Kidney capillary endothelial cell (primary cell): ENCODE results near the gene DYNLT2B.
"Not testable (repeated sequence)": the region's sequence is repeated elsewhere in the genome, so short reads cannot be mapped to it uniquely, and the experiment has no call there.

ENCODE experiments used
- DNase-seq: peaks from one replicate; pipeline ENCODE4 v3.0.0-alpha.2; 2018; ENCODE audit warnings: low spot score

DYNLT2B gene

DNA sequence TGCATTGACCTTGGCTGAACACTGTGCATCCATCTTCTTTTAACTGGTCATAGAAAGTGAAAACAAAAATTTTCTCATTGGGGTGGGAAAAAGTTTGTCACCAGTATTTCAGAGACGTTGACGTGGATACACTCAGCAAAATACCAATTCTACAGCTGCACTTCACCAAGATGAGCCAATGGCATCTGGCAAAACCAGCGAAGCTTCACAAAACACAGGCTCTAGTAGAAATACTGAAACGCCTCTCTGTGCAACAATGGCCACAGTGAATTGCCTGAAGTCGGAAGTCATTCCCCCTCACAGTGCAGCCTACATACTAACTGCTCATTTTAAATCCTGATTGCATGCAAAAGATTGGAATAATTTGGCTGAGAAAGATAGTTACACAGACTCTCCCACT lies 47.5 kb downstream of the DYNLT2B start:
- no peak for DNase-seq

DNA sequence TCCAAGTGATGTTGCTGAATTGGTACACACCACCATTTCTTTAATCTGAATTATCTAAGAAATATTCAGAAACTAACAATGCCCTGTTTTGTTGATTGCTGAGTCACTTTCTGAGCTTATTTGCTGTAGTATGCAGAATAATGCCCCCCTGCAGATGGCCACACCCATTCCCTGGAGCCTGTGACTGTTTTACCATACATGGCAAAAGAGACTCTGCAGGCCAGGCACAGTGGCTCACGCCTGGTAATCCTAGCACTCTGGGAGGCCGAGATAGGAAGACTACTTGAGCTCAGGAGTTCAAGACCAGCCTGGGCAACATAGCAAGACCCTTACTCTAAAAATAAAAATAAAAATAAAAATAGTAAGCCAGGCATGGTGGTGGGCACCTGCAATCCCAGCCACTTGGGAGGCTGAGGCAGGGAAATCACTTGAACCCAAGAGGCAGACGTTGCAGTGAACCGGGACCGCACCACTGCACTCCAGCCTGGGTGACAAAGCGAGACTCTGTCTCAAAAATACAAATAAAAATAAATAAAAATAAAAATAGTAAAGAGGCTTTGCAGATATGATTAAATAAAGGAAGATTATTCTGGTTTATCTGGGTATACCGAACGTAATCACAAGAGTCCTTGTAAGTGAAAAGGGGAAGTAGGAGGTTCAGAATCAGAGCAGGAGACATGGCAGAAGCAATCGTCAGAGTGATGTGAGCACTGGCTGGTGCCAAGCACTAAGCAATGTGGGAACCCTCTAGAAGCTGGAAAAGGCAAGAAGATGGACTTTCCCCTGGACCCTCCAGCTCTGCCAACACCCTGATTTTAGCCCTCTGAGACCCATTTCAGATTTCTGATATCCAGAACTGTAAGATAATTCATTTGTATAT lies 49.5 kb downstream of the DYNLT2B start:
- DNase-seq = peak; percentile 19

DNA sequence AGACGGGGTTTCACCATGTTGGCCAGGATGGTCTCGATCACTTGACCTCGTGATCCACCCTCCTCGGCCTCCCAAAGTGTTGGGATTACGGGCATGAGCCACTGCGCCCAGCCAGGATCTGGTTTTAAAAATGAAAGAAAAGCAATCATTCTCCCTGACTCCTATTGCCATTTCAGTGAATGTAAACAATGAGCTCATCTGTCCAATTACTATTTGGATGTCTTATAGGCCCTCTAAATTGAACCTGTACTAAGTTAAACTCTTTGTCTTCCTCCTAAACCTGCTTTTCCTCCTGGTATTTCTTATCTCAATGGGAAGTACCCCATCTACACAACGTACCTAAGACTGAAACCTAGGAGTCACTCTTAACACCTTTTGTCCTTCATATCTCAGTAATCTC lies 54.2 kb downstream of the DYNLT2B start:
- DNase-seq = no peak

DNA sequence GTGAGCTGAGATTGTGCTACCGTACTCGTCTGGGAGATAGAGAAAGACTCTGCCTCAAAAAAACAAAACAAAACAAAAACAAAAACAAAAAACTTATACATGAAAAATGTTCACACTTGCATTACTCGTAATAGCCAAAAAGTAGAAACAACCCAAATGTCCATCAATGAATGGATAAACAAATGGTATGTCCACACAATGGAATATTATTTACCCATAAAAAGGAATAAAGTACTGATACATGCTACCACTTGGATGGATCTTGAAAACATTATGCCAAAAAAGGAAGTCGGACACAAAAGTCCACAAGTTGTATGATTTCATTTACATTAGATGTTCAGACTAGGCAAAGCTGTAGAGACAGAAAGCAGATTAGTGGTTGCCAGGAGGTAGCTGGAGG lies 57.3 kb downstream of the DYNLT2B start:
- DNase-seq = no peak

DNA sequence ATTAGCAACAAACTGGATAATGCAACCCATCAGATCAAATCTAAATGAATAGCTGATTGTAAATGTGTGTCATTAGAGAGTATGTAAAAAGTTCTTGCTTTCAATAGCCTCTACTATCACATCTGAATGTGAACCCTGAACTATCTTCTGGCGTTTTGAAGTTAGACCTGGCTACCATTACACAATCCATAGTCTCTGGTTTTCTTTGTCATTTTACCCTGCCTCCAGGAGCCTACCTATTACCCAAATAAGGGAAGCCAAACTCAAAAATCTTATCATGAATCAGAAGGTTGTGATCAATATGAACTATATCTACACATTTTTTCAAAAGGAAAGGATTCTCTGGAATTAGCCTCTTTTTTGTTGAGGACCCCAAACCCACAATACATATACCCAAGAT lies 62.3 kb downstream of the DYNLT2B start:
- no peak for DNase-seq

DNA sequence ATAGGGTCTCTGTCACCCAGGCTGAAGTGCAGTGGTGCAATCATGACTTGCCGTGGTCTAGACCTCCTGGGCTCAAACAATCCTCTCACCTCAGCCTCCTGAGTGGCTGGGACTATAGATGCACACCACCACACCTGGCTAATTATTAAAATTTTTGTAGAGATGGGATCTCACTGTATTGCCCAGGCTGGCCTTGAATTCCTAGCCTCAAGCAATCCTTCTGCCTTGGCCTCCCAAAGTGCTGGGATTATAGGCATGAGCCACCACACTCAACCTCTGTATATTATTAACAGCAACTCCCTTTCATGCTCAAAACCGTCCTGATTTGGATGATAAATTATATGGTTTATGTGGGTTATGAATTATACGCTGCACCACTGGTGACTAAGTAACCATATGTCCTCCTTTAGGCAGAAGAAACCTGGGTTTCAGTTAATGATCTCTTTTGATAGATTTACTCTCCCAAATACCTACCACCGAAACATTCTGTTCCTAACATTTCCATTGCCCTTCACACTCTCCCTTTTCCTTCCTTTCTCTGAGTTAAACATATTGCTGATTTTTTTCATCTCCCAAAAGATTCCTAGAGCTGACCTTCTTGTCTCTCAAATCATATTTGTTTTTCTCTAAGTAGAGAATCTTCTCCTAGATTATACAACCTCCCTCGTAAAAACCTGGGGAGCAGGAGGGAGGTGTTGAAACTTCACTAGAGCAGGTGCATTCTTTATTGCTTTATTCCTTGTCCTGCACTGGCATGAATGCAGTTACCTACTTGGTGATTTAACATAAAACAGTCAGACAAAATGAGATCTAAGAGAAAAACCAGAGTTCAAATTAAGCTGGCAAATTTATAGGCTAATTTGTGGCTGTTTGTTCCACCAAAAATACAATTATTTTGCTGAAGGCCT lies 63.4 kb downstream of the DYNLT2B start:
- DNase-seq = no peak

DNA sequence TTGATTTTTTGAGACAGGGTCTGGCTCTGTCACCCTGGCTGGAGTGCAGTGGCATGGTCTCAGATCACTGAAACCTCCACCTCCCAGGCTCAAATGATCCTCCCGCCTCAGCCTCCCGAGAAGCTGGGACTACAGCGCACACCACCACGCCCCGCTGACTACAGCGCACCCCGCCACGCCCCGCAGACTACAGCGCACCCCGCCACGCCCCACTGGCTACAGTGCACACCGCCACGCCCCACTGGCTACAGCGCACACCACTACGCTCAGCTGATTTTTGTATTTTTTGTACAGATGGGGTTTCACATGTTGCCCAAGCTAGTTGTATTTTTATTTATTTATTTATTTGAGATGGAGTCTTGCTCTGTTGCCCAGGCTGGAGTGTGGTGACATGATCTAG lies 66.1 kb downstream of the DYNLT2B start:
- DNase-seq = no peak

DNA sequence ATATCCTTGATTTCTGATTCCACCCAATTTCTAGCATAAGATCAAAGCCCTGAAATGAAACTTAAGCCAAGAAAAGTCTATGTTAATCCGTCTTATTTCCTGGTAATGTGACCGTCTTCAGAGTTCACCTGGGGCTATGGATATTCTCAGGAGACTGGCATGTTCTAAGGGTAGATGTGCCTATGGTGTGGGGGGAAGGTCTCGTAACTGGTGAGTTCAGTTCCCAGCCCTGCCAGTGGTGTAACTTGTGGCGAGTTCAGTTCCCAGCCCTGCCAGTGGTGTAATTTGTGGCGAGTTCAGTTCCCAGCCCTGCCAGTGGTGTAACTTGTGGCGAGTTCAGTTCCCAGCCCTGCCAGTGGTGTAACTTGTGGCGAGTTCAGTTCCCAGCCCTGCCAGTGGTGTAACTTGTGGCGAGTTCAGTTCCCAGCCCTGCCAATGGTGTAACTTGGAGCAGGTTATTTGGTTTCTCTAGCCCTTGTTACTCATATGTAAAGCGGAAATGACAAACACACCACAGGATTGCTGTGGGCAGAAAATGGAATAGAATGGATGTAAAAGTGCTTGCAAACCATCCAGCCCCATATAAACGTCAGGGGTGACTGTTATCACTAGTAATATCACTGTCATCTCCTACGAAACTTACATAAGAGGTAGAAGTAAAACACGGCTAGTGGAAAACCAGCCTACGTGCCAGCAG lies 71.3 kb downstream of the DYNLT2B start:
- DNase-seq = no peak

DNA sequence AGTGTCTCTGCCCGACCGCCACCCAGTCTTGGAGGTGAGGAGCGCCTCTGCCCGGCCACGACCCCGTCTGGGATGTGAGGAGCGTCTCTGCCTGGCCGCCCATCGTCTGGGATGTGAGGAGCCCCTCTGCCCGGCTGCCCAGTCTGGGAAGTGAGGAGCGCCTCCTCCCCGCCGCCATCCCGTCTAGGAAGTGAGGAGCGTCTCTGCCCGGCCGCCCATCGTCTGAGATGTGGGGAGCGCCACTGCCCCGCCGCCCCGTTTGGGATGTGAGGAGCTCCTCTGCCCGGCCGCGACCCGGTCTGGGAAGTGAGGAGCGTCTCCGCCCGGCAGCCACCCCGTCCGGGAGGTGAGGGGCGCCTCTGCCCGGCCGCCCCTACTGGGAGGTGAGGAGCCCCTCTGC lies 73.9 kb downstream of the DYNLT2B start:
- not testable (repeated sequence) for DNase-seq

DNA sequence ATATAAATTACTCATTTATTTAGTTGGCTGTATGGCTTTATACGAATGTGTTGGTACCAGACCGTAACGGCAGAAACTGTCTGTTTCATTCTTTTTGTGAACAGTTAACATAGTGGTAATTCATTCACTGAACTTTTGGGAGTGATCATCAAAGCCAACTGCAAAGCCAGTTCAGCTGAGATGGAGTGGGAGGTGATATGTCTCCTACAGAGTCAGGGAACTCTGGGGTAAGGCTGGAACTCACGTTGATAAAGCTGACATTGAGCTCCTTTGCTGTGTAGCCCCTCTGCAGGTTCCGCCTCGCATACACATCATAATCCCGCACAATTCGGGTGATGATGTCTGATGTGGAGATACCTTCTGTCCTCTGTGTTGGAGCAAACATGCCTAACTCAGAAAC lies 76.3 kb downstream of the DYNLT2B start:
- no peak for DNase-seq
